Heart left ventricle (tissue), 13 donors: Measurements from ENCODE around the gene OR2L2.

Experiments
- POLR2A ChIP-seq, 2 donors: fragments of 450-650 bp; IDR thresholded peaks; one replicate each; pipeline ENCODE4 v1.6.1; 2017; ENCODE audit warnings: antibody characterized with exemption in 2 of 2, mild to moderate bottlenecking in 2 of 2, moderate library complexity in 2 of 2
- TF ChIP-seq, protein P1 (sequence below), 12 donors: fragments of 200-600 bp; sonication (generic) in 4 of 12; IDR thresholded peaks; one replicate each; pipeline versions ENCODE4 v1.5.0 to v1.8.0; 2018 to 2022; ENCODE audit warnings: antibody characterized with exemption in 12 of 12, mild to moderate bottlenecking in 5 of 12
- donor health status: ischemic (EF 13 %, LVEDD 7.1; RV severe dilation, severe dysfunction).
- donor health status: DM: no; HTN: yes; CAD: no.
- donor health status: DM: no; HTN: no; CAD: no.
- donor health status: ischemic (EF 25% LVEDD 6.9; RV normal size, moderate dysfunction).
- donor health status: ischemic (EF 25% LVEDD 5.7; RV mildly dilated, moderate dysfunction).
- donor health status: ischemic (EF 35%, LVEDD 5.7; RV mildly dilated, moderate dysfunction).
- donor health status: nonischemic (EF 11% LVEDD 7.7; RV severe dilation, severe dysfunction).
- donor health status: DM: yes; HTN: yes; CAD: no.
- donor health status: PGD.
- donor health status: ischemic (EF 29% LVEDD 5.4; RV normal size, mild dysfunction).
- donor health status: nonischemic (EF 23%, LVEDD 6.1; RV moderate dilation, normal function).

DNA sequence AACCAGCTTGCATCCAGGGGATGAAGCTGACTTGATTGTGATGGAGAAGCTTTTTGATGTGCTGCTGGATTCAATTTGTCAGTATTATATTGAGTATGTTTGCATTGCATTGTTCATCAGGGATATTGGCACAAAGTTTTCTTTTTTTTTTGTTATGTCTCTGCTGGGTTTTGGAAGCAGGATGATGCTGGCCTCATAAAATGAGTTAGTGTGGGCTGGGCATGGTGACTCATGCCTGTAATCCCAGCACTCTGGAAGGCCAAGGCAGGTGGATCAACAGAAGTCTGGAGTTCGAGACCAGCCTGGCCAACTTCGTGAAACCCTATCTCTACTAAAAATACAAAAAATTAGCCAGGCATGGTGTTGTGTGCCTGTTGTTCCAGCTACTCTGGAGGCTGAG, 25.4 kb downstream of the OR2L2 start:
- TF ChIP-seq POLR2A (IDR thresholded peaks at IDR 0.05), result no peak
- TF ChIP-seq, protein P1, sequence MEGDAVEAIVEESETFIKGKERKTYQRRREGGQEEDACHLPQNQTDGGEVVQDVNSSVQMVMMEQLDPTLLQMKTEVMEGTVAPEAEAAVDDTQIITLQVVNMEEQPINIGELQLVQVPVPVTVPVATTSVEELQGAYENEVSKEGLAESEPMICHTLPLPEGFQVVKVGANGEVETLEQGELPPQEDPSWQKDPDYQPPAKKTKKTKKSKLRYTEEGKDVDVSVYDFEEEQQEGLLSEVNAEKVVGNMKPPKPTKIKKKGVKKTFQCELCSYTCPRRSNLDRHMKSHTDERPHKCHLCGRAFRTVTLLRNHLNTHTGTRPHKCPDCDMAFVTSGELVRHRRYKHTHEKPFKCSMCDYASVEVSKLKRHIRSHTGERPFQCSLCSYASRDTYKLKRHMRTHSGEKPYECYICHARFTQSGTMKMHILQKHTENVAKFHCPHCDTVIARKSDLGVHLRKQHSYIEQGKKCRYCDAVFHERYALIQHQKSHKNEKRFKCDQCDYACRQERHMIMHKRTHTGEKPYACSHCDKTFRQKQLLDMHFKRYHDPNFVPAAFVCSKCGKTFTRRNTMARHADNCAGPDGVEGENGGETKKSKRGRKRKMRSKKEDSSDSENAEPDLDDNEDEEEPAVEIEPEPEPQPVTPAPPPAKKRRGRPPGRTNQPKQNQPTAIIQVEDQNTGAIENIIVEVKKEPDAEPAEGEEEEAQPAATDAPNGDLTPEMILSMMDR (IDR thresholded peaks at IDR 0.05), result no peak
